Suprapubic skin (tissue), 4 donors: ENCODE measurements around the gene ACE. TPM values are rescaled to one million over a fixed set of nuclear protein-coding genes. Genes with fewer than 3 reads are reported as not detected.

Experiments
- DNase-seq, 2 donors: peaks; one replicate each; pipeline ENCODE4 v3.0.0-alpha.2; 2019; ENCODE audit warnings: low spot score in 2 of 2
- H3K27ac ChIP-seq: fragments of 200-600 bp; sonication (generic); one replicate; pipeline ENCODE4 v1.5.1; 2019
- H3K27me3 ChIP-seq: fragments of 200-600 bp; sonication (generic); one replicate; pipeline ENCODE4 v1.5.1; 2019
- H3K36me3 ChIP-seq: fragments of 200-600 bp; sonication (generic); one replicate; pipeline ENCODE4 v1.5.1; 2019
- H3K4me1 ChIP-seq: fragments of 200-600 bp; sonication (generic); one replicate; pipeline ENCODE4 v1.5.1; 2019
- H3K4me3 ChIP-seq: fragments of 200-600 bp; sonication (generic); one replicate; pipeline ENCODE4 v1.5.1; 2019; ENCODE audit warnings: mild to moderate bottlenecking
- H3K9me3 ChIP-seq: fragments of 200-600 bp; sonication (generic); one replicate; pipeline ENCODE4 v1.5.1; 2019
- CTCF ChIP-seq, 2 donors: fragments of 200-600 bp in 1 of 2; fragments of 450-650 bp in 1 of 2; sonication (generic) in 1 of 2; IDR thresholded peaks; one replicate each; pipeline ENCODE4 v1.5.1; 2016 to 2019; ENCODE audit warnings: antibody characterized with exemption in 2 of 2, mild to moderate bottlenecking in 1 of 2, moderate library complexity in 1 of 2
- EP300 ChIP-seq: sonication (generic); formaldehyde crosslinking; IDR thresholded peaks from one replicate; pipeline ENCODE4 v1.6.1; 2017; ENCODE audit warnings: antibody characterized with exemption
- POLR2A ChIP-seq, 2 donors: fragments of 450-650 bp; IDR thresholded peaks; one replicate each; pipeline ENCODE4 v1.6.1; 2017; ENCODE audit warnings: antibody characterized with exemption in 2 of 2, mild to moderate bottlenecking in 2 of 2, moderate library complexity in 2 of 2
- POLR2AphosphoS5 ChIP-seq, 3 donors: sonication (generic); formaldehyde crosslinking; IDR thresholded peaks; one replicate each; pipeline ENCODE4 v1.6.1; 2017; ENCODE audit warnings: antibody characterized with exemption in 3 of 3
- WGBS: methylation state at CpG from one replicate; pipeline ENCODE4 v1.1.5; 2018; 5-methylcytosine and 5-hydroxymethylcytosine counted together
- total RNA-seq, 4 donors: library from RNA; depleted of rRNA; stranded (reverse); fragments of >200 nt; gene quantifications; one replicate each; pipeline ENCODE4 v1.1.0, GENCODE V29; 2016

The ACE gene
- total RNA-seq, 4 donors from 2014 or later: 0.79 to 6.3 (median 4.0) TPM

DNA sequence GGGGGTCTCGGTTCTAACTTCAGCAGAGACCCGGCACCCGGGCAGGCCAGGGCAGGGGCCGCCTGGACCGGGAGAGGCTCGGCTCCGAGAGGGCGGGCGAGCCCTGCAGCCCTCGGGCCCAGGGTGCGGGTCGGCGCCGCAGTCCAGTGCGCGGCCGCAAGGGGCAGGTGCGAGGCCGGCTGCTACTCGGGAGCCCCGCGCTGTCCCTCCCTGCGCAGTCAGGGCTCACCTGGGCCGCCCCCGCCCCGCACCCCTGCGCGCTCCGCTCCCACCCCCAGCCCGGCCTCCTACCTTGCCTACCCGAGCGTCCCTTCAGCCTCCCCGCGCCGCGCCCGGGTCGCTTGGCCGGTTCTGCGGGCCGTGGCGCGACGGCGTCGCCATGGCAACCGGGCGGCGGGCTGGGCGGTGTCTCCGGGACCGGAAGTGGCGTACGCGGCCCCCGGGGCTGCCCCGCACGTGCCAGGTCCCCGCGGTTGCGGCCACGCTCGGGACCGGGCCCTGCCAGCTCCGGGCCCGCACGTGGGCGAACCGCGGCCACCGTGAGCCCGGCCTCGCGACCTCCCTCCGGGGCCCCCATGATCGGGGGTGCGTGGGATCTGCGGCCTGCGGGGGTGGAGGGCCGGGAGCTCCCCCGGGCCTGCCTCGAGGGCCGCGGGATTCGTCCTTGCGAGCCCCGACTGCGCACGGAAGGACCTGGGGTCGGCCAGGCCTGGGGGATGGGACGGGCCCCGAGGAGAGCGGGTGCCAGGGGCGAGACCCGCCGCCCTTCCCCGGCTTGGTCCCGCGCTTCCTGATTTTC is 30.7 kb upstream of the ACE start, which contains the start of gene CYB561:
Gene CYB561, minus strand, starts transcription at position 353 of the 799 bp plus-strand sequence. CDS start 8,759 bp downstream, outside the sequence.
- peaks cover 33% of the 10 kb centered on the region for H3K4me1 ChIP-seq
- TF ChIP-seq CTCF (IDR thresholded peaks at IDR 0.05) (peak; percentile 49 to 77), POLR2A (IDR thresholded peaks at IDR 0.05) (peak in 1 of 2 donors; percentile 38), POLR2AphosphoS5 (IDR thresholded peaks at IDR 0.05) (no peak), EP300 (no peak)
- peak within 1 kb of the TSS; percentile 95 for H3K27ac ChIP-seq
- DNase-seq: peak; percentile 90 to 91
- H3K4me3 ChIP-seq: peak within 1 kb of the TSS; percentile 86
- WGBS: 0% methylated on average over 14 of the region's 99 CpGs
- H3K27me3 ChIP-seq: no peaks in the 10 kb centered on the region
- no peaks in the 10 kb centered on the region for H3K9me3 ChIP-seq
- H3K36me3 ChIP-seq: peaks cover 4% of the 10 kb centered on the region

DNA sequence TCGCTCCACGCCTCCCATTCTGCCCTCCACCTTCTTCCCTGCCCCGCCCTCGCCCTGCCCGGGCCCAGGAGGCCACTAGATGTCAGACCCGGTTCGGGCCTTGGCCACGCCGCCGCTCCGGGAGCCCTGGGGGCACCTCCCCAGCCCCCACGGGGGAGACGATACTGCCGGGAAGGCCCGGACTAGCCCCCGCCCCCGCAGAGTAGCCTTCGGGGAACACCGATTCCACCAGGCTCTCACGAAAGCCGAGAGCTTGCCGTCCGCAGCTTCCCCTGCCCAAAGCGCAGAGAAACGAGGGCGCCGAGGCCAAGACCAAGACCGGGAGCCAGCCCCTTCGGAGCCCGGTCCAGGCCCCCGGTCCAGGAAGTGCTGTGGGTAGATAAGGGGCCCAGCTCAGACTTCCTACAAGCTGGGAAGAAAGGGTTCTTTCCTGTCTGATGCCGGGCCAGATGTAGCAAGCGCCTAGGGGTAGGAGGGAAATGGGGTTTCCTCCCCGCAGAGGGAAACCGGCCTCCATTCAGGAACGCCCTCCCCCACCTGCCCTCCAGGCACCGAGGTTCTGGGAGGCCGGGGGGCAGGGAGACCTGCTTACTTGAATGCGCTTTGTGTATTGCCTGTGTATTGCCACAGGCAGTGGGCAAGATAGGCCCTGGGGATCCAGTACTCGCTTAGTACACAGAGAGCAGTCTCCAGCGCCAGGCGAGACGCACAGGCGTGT is 29.9 kb upstream of the ACE start:
- 8% methylated on average over 43 of the region's 44 CpGs for WGBS
- peak; percentile 88 to 92 for DNase-seq

DNA sequence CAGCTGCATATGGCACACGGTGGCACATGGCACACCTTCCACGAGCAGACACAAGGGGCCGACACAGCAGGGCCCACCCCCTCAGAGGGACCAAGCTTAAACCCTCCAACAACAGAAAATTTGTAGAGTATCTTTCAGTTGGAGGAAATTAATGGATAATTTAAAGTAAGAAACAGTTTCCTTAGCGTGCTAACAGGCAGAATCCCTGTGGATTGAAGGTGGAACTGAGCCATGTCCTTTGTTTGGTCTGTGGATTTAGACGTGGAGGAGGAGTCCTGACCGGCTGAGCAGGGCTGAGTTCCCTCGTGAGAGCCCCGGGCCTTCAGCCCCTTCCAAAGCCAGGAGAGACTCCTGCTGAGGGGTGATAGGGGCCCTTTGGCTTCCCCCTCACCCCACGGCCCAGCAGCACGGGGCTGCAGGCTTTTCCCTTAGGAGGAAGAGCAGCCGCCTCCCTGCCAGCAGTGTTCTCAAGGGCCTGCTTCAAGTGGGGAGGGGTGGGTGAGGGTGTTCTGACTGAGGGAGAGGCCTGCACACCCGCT is 29.3 kb upstream of the ACE start:
- DNase-seq: no peak
- peaks cover 33% of the 10 kb centered on the region for H3K4me1 ChIP-seq
- 17% methylated on average over 8 of the region's 12 CpGs for WGBS

More for the DNA sequence above, 29.9 kb upstream of the ACE start:
- H3K4me1 ChIP-seq: peaks cover 33% of the 10 kb centered on the region
- H3K27me3 ChIP-seq: no peaks in the 10 kb centered on the region
- peak overlapping the region; percentile 95 for H3K27ac ChIP-seq
- H3K9me3 ChIP-seq: no peaks in the 10 kb centered on the region
- peak overlapping the region; percentile 86 for H3K4me3 ChIP-seq
- TF ChIP-seq POLR2AphosphoS5 (IDR thresholded peaks at IDR 0.05) (peak in 2 of 3 donors; percentile 20 to 49), EP300 (no peak), POLR2A (IDR thresholded peaks at IDR 0.05) (no peak), CTCF (IDR thresholded peaks at IDR 0.05) (peak in 1 of 2 donors; percentile 17)
- no peaks in the 10 kb centered on the region for H3K36me3 ChIP-seq

DNA sequence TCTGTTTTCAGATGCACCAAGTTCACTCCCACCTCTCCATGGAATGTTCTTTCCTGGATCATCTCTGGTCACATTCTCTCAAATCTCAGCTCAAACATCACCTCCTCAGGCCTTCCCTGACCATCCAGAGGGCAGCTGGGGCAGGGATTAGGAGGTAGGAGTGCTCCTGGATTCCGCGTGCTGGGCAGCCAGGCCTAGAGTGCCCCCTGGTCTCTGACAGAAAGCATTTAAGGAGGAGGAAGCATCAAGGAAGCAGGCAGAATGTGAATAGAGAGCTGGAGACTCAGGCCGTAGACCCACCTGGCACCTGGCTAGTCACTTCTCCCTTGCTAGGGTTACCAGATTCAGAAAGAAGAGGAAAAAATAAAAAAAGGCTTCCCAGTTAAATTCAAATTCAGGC is 28.2 kb upstream of the ACE start:
- 87% methylated on average over 3 of the region's 3 CpGs for WGBS
- Histone ChIP-seq H3K4me1 (peaks cover 39% of the 10 kb centered on the region), H3K27me3 (no peaks in the 10 kb centered on the region), H3K9me3 (no peaks in the 10 kb centered on the region), H3K4me3 (no peak overlapping the region), H3K36me3 (no peaks in the 10 kb centered on the region), H3K27ac (no peak overlapping the region)
- no peak for TF ChIP-seq EP300
- TF ChIP-seq POLR2A (IDR thresholded peaks at IDR 0.05): no peak
- TF ChIP-seq CTCF (IDR thresholded peaks at IDR 0.05): no peak
- TF ChIP-seq POLR2AphosphoS5 (IDR thresholded peaks at IDR 0.05): no peak
- no peak for DNase-seq

More for the DNA sequence above, 29.3 kb upstream of the ACE start:
- Histone ChIP-seq H3K27ac (peak overlapping the region; percentile 95), H3K27me3 (no peaks in the 10 kb centered on the region), H3K9me3 (no peaks in the 10 kb centered on the region), H3K4me3 (peak overlapping the region; percentile 86), H3K36me3 (no peaks in the 10 kb centered on the region)
- TF ChIP-seq POLR2AphosphoS5 (IDR thresholded peaks at IDR 0.05): no peak
- TF ChIP-seq POLR2A (IDR thresholded peaks at IDR 0.05): no peak
- no peak for TF ChIP-seq EP300
- no peak for TF ChIP-seq CTCF (IDR thresholded peaks at IDR 0.05)
